ENCODE measurements around the gene RFNG.
A peak's percentile ranks its signal among the peaks of the same experiment; 100 is the strongest.
"Not testable (repeated sequence)": the region's sequence is repeated elsewhere in the genome, so short reads cannot be mapped to it uniquely, and the experiment has no call there.

RFNG gene

GRCh38 chr17:82041144-82041814, 10.3 kb downstream of the RFNG start:
- DNase-seq = no peak

- no peak for DNase-seq
Measured at GRCh38 chr17:82039695-82040299, 11.8 kb downstream of the RFNG start.

- DNase-seq = not testable (repeated sequence)
Measured at GRCh38 chr17:82038796-82039409, 12.7 kb downstream of the RFNG start.

- no peak for DNase-seq
Measured at GRCh38 chr17:82037889-82038195, 13.8 kb downstream of the RFNG start.

- DNase-seq = peak; percentile 90
Measured at GRCh38 chr17:82037092-82037888, 14.3 kb downstream of the RFNG start, which contains the start of gene DCXR. DCXR (minus strand) TSS chr17:82037697; CDS start chr17:82037682, 15 bp downstream.

GRCh38 chr17:82036634-82037091, 14.9 kb downstream of the RFNG start:
- DNase-seq = no peak

- DNase-seq = no peak
Measured at GRCh38 chr17:82035956-82036633, 15.5 kb downstream of the RFNG start.

- no peak for DNase-seq
Measured at GRCh38 chr17:82035488-82035887, 16.1 kb downstream of the RFNG start.

- DNase-seq = no peak
Measured at GRCh38 chr17:82034371-82035011, 17.1 kb downstream of the RFNG start.

- no peak for DNase-seq
Measured at GRCh38 chr17:82033359-82034085, 18.1 kb downstream of the RFNG start.

GRCh38 chr17:82031885-82032627, 19.6 kb downstream of the RFNG start:
- peak; percentile 34 to 42 for DNase-seq

- no peak for DNase-seq
Measured at GRCh38 chr17:82031303-82031884, 20.2 kb downstream of the RFNG start, which contains the start of gene RAC3. RAC3 (plus strand) TSS chr17:82031678; CDS start chr17:82031762, 84 bp downstream.

- DNase-seq = peak; percentile 76 to 78
Measured at GRCh38 chr17:82030470-82031302, 20.9 kb downstream of the RFNG start.

GRCh38 chr17:82029990-82030469, 21.6 kb downstream of the RFNG start:
- DNase-seq = no peak

- no peak for DNase-seq
Measured at GRCh38 chr17:82029391-82029790, 22.2 kb downstream of the RFNG start.

GRCh38 chr17:82028966-82029365, 22.6 kb downstream of the RFNG start:
- DNase-seq = no peak

GRCh38 chr17:82028246-82028645, 23.4 kb downstream of the RFNG start:
- DNase-seq = no peak

GRCh38 chr17:82025401-82026107, 26.1 kb downstream of the RFNG start:
- DNase-seq = no peak

- DNase-seq = no peak
Measured at GRCh38 chr17:82024859-82025258, 26.8 kb downstream of the RFNG start.
